HEK293T (cell line): ENCODE data around the gene TRPM2.

Experiments used
- ARNT ChIP-seq: fragments of 450-650 bp; IDR thresholded peaks from 2 replicates; pipeline ENCODE4 v1.6.1; 2017; ENCODE audit warnings: mild to moderate bottlenecking
- BHLHE40 ChIP-seq: fragments of 450-650 bp; IDR thresholded peaks from 2 replicates; pipeline ENCODE4 v1.6.1; 2016; ENCODE audit warnings: mild to moderate bottlenecking, moderate library complexity, borderline replicate concordance
- CTBP1 ChIP-seq: fragments of 450-650 bp; IDR thresholded peaks from 2 replicates; pipeline ENCODE4 v1.6.1; 2016; ENCODE audit warnings: borderline replicate concordance
- ELF4 ChIP-seq: fragments of 450-650 bp; IDR thresholded peaks from 2 replicates; pipeline ENCODE4 v1.6.1; 2017; ENCODE audit warnings: antibody characterized with exemption
- FOXA1 ChIP-seq: fragments of 450-650 bp; IDR thresholded peaks from 2 replicates; pipeline ENCODE4 v1.6.1; 2016; ENCODE audit warnings: mild to moderate bottlenecking
- FOXM1 ChIP-seq: fragments of 450-650 bp; IDR thresholded peaks from 2 replicates; pipeline ENCODE4 v1.6.1; 2017; ENCODE audit warnings: mild to moderate bottlenecking, borderline replicate concordance
- HDGF ChIP-seq: fragments of 450-650 bp; IDR thresholded peaks from 2 replicates; pipeline ENCODE4 v1.6.1; 2017; ENCODE audit warnings: antibody characterized with exemption, borderline replicate concordance
- L3MBTL2 ChIP-seq: fragments of 450-650 bp; conservative IDR thresholded peaks from 2 replicates; pipeline ENCODE4 v1.6.1; 2016; ENCODE audit warnings: mild to moderate bottlenecking
- LEF1 ChIP-seq: fragments of 450-650 bp; IDR thresholded peaks from 2 replicates; pipeline ENCODE4 v1.6.1; 2017; ENCODE audit warnings: mild to moderate bottlenecking, borderline replicate concordance
- NFRKB ChIP-seq: fragments of 450-650 bp; IDR thresholded peaks from 2 replicates; pipeline ENCODE4 v1.6.1; 2016; ENCODE audit warnings: mild to moderate bottlenecking, moderate library complexity
- SP1 ChIP-seq: fragments of 450-650 bp; IDR thresholded peaks from 2 replicates; pipeline ENCODE4 v1.6.1; 2017
- SUZ12 ChIP-seq: fragments of 450-650 bp; IDR thresholded peaks from 2 replicates; pipeline ENCODE4 v1.6.1; 2016; ENCODE audit warnings: mild to moderate bottlenecking
- TARDBP ChIP-seq: fragments of 450-650 bp; IDR thresholded peaks from 2 replicates; pipeline ENCODE4 v1.6.1; 2016
- TF ChIP-seq, protein P1 (sequence below): fragments of 450-650 bp; IDR thresholded peaks from 2 replicates; pipeline ENCODE4 v1.6.1; 2016

DNA sequence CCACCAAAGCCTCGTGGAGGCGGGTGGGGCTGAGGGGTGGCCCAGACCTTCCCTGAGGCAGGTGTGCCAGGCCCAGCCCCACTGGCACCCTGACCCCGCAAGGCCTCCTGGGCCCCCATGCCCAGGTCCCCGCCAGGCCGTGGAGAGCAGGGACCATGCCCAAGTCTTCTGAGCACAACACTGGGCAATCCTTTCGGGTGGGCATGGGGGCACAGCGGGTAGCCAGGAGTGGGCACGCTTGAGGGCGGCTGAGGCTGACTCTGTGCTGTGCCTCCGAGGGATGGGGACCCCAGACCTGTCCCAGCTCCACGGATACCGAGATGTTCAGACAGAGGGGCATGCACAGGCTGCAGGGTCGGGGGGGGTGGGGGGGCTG, 27.2 kb upstream of the TRPM2 start:
- TF ChIP-seq ARNT: no peak
- TF ChIP-seq, protein P1, sequence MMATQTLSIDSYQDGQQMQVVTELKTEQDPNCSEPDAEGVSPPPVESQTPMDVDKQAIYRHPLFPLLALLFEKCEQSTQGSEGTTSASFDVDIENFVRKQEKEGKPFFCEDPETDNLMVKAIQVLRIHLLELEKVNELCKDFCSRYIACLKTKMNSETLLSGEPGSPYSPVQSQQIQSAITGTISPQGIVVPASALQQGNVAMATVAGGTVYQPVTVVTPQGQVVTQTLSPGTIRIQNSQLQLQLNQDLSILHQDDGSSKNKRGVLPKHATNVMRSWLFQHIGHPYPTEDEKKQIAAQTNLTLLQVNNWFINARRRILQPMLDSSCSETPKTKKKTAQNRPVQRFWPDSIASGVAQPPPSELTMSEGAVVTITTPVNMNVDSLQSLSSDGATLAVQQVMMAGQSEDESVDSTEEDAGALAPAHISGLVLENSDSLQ: no peak
- no peak for TF ChIP-seq LEF1
- no peak for TF ChIP-seq NFRKB
- TF ChIP-seq ELF4: no peak
- no peak for TF ChIP-seq SUZ12
- TF ChIP-seq FOXM1: no peak
- no peak for TF ChIP-seq L3MBTL2
- no peak for TF ChIP-seq SP1
- no peak for TF ChIP-seq CTBP1
- TF ChIP-seq TARDBP: no peak
- no peak for TF ChIP-seq FOXA1
- TF ChIP-seq HDGF: no peak
- no peak for TF ChIP-seq BHLHE40
